ENCODE results near the gene RCAN3.
A peak's percentile ranks its signal among the peaks of the same experiment; 100 is the strongest.

RCAN3 gene

GRCh38 chr1:24553931-24554330 lies 51.3 kb downstream of the RCAN3 start:
- no peak for DNase-seq

- DNase-seq = no peak
Measured at GRCh38 chr1:24554714-24555113, 52.1 kb downstream of the RCAN3 start.

DNA sequence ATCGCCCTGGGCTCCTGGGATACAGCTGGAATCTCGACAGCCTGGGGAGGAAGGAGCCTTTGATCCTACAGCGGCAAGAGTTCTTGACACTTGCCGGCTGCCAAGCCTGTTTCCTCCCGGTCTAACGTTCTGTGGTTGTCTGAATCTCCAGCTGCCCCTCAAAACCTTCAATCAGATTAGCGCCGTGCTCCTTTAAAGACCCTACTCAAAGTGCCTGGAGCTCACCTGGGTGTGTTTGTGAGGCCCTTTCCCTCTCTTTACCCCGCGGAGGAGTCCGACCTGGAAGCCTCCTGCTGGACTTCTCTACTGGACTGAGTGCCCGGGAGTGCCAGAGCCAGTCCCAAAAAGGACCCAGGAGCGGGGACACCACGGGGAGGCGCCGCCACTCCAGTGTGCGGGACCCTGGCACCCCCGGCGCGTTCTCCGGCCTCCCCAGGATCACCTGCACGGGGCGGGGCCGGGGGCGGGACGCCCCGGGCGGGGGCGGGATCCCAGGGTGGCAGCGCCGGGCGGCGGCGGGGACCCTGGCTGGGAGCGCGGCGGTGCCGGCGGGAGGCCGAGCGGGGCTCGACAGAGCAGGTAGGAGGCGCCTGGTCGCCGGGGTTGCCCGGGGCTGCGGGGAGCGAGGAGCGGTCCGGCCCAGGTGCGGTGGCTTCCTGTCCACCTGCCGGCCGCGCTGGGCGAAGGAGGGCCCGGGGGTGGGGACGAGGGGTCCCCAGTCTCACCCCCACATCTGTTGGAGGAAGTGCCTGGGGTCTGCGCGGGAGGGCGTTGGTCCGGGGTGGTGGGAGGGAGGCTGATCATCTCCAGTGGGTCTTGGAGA lies 53.2 kb downstream of the RCAN3 start, which contains the start of gene NCMAP:
Gene NCMAP, plus strand, starts transcription at position 497 of the 823 bp plus-strand sequence. CDS start 39,344 bp downstream, outside the sequence.
- DNase-seq = no peak

- DNase-seq = no peak
Measured at GRCh38 chr1:24556414-24556795, 53.8 kb downstream of the RCAN3 start.

GRCh38 chr1:24557220-24557619 lies 54.6 kb downstream of the RCAN3 start:
- no peak for DNase-seq

DNA sequence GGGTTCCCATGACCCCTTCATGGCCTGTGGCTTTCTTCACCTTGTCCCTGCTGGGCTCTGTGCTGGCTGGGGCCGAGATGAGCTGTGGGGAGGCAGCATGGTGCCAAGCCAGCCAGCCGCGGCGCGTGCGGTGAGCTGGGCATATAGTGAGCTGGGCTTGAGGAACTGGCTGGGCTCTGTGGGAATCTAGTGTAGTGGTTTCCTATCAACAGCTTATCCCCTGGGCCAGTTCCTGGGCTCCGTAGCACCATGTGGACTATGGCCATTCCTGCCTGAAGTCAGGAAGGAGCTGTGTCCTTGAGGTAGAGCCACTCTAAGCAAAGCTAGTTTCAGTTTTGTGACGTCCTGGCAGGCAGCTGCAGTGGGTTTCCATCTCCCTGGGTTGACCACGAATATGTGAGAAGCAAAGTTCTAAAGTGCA lies 55.1 kb downstream of the RCAN3 start:
- no peak for DNase-seq

DNA sequence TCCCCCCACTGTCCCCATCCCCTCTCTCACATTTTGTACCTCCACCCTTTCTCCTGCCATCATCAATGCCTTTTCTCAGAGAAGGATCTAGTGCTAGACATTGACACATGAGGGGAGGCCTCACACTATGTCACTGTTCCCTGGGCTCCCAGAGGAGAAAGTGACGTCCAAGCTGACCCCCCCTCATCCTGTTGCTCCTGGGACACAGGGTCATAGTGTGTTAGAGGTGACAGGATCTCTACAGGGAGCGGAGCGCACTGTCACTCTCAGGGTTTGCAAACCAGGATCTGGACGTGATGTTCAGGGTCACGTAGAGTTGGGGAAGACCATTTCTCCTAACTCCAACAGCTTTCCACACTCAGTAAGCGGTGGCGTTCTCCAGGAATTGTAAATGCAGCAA lies 55.8 kb downstream of the RCAN3 start:
- DNase-seq = no peak

- peak; percentile 76 to 86 (median 85) for DNase-seq
Measured at GRCh38 chr1:24558902-24559791, 56.5 kb downstream of the RCAN3 start.

DNA sequence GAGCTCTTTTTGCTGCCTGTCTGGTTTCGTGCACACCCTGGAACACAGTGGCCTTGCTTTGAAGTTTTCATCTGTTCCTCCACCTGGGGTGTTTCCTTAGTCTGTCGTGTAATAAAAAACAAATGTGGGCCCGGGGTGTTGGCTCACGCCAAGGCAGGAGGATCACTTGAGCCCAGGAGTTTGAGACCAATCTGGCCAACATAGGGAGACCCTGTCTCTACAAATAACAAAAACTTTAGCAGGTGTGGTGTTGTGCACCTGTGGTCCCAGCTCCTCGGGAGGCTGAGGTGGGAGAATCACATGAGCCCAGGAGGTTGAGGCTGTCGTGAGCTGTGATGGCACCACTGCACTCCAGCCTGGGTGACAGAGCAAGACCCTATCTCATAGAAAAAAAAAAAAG lies 57.7 kb downstream of the RCAN3 start:
- no peak for DNase-seq

DNA sequence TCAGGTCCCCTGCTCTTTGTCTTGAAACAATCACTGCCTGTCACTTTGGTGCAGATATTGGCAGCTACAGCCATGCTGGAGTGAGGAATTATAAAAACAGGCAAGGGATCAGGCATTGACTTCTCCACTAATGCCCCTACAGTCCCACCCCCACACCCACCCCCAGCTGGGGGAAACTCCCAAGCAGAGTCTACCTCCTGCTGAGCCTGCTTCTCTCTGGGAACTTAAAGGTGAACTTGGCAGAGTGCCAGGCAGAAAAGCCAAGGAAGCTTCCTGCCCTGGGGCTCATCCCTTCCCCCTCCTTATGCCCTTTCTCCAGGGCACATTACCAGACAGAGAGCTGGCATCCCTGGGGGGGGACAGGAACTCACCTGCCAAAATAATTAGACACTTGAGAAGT lies 60.0 kb downstream of the RCAN3 start:
- no peak for DNase-seq

- DNase-seq = no peak
Measured at GRCh38 chr1:24564695-24565094, 62.1 kb downstream of the RCAN3 start.

DNA sequence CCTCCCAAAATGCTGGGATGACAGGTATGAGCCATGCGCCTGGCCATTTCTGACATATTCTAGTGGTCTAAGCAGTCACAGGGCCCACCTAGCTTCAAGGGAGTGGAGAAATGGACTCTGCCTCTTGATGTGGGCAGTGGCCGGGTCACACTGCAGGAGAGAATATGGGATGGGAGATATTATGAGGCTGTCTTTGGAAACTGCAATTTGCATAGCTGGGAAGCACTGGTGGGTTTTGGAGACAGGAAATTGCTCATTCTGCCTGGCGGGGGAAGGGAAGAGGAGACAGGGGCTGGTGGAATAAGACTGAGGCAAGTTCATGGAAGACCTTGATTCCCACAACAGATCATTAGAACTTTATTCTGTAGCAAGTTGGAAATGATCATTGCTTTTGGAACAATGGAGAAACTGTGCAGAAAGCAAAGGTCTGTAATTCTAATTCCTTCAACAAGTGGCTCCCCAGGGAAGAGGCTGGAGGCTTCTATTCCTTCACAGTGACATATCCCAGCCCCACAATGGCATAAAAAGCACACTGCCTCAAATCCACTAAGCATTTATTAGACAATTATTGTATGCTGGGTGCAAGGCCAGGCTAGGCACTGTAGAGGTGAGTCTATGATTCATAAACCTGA lies 63.7 kb downstream of the RCAN3 start:
- peak in 1 of 3 donors; percentile 35 for DNase-seq

DNA sequence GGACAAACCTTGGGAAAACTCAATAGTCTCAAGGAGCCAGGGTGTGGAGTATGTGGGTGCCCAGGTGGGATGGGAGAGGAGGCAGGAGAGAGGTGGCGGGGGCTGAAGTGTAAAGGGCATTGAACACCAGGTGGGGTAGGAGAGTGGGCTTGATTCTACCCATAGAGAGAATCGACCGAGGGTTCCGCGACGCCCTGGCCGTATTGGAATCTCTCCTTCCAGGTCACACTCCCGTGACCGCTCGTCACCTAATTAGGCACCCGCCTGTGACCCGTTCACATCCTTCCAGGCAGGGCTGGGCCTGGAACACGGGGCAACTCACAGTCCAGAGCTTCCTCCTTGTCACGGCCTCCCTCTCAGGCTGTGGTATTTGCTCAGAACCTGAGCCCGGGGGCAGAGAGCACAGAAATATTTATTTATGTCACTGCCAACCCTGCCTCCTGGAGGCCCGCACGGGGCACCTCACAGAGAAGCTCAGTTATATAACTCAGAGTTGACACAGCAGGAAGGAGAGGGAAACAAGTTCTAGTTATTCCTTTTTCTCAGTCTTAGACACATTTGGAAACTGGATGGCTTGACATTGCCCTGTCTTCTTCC lies 65.3 kb downstream of the RCAN3 start:
- DNase-seq = peak; percentile 52 to 66 (median 56)

DNA sequence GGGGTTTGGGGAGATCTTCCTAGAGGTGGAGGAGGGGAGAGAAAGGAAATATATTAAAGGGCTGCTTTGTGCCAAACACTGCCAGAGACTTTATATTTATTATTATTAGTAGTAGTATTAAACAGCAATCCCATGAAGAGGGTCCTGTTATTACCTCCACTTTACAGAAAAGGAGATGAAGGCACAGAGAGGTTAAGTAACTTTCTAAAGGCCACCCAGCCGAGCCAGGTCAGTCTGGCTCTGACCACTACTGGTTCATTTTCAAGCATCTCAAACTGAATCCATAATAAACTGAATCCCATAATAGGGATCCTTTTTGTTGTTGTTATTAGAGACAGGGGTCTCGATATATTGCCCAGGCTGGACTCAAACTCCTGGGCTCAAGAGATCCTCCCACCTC lies 65.8 kb downstream of the RCAN3 start:
- DNase-seq = no peak

GRCh38 chr1:24570265-24571125 lies 67.9 kb downstream of the RCAN3 start:
- DNase-seq = no peak

DNA sequence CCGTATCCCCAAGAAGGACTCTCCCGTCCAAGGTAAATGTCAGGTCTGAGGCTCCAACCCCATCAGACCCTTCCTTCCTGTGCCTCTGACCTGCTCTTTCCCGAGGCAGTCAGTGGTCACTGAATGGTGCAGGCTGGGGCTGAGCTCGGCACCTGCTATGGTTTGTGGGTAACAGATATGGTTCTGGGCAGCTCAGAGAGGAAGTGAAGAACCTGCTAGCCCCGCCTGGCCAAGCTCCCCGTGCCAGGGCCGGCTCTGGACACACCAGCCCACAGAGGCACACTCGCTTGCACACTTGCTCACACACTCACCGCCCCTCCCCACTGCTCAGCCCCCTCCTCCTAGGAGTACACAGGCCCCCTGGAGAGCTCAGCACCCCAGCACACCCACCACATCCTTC lies 69.7 kb downstream of the RCAN3 start:
- DNase-seq = no peak

- DNase-seq = no peak
Measured at GRCh38 chr1:24575905-24576587, 73.4 kb downstream of the RCAN3 start.

DNA sequence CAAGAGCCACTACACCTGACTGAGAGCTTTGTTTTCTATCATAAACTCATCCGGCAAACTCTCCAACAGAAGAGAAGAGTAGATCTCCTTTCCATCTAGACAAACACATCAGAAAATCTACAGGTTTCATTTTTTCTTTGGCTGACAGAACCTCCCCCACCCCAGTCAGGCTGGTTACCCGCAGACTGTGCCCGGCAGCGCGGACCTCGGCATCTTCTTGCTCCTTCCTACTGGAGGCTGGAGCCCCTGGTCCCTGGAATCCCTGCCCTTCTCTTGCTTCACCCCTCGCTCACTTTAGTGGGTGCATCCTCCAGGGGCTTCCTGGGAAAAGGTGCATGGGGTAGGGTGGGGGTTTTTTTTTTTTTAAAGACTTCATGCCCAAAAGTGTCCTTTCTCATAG lies 76.2 kb downstream of the RCAN3 start:
- DNase-seq = no peak

GRCh38 chr1:24580756-24581155 lies 78.1 kb downstream of the RCAN3 start:
- no peak for DNase-seq

DNA sequence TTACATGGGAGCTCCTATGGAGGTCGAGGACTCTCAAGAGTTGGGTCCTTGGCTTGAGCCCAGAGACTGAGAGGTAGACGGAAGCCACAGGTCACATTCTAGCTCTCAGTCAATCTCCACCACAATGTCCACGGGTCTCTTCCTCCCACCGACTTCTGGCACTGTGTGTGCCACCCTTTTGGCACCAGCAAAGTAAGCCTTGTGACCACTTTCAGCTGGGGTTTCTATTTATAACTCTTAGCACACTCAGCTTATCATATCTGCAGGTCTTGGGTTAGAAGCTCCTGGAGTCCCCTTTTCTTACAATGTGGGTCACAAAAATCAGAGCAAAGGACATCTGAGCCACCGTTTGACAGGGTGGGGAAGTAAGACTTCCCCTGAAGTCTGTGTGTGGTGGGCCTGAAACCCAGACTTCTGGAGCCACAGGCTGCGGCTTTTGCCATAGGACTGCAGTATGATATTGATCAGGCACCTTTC lies 81.6 kb downstream of the RCAN3 start:
- no peak for DNase-seq

DNA sequence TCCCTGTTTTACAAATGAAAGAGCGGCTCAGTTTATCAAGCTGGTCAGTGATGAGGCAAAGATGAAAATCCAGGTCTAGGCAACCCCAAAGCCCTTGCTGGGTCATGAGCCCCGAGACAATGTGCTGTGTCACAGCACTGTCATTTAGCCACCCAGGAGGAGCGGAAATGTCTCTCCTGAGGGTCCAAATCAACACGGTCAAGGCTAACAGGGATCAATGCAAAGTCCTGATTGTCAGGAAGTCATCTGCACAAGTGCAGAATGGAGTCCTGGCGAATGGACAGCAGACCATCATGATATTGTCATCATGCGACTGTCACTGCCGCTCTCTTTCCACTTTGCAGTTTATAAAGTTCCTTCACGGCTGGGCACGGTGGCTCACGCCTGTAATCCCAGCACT lies 83.5 kb downstream of the RCAN3 start:
- DNase-seq = no peak
